Measurements from ENCODE around the gene ITFG1.

Gene ITFG1

DNA sequence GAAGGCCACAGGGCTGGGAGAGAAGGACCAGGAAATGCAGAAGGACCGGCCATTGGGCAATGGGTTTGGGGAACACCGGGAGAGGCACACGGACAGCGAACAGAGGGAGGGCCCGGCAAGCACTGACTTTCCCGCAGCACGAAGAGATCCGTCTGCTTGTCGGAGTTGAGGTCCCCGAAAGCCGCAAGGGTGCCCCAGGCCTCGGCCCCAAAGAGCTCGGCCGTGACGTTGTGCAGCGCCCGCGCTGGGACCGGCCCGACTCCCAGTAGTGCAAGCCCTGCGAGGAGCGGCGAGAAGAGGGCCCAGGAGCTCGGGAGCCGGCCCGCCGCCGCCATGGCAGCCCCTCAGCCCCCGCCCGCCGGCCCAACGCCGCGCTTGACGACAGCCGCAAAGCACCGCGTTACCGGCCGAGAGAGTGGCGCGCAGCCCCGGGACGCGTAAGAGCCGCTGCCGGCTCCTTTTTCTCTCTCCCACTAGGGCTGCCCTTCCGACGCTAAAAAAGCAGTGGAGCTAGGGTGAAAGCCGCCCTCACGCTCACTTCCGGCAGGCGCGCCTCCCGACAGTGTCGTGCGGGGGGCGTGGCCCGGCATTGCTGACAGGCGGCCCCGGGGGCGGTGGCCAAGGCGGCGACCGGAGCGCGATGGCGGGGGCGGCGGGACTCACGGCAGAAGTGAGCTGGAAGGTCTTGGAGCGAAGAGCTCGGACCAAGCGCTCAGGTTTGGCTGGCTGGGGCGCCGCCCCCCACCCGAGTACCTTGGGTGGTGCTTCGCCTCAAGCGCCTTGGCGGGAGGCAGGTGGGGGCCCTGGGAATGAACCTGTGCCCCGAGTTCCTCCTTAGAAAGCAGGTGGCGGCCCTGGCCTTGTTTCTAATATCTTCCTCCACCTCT is at the start of gene ITFG1, which contains the start of gene PHKB:
Gene ITFG1 (minus strand): TSS at position 353 of the 887 bp plus-strand sequence. CDS start 18 bp downstream, at position 335.
Gene PHKB (plus strand): TSS at position 621 of the 887 bp plus-strand sequence. CDS start 20 bp downstream, at position 641.
- TF ChIP-seq, protein P1, sequence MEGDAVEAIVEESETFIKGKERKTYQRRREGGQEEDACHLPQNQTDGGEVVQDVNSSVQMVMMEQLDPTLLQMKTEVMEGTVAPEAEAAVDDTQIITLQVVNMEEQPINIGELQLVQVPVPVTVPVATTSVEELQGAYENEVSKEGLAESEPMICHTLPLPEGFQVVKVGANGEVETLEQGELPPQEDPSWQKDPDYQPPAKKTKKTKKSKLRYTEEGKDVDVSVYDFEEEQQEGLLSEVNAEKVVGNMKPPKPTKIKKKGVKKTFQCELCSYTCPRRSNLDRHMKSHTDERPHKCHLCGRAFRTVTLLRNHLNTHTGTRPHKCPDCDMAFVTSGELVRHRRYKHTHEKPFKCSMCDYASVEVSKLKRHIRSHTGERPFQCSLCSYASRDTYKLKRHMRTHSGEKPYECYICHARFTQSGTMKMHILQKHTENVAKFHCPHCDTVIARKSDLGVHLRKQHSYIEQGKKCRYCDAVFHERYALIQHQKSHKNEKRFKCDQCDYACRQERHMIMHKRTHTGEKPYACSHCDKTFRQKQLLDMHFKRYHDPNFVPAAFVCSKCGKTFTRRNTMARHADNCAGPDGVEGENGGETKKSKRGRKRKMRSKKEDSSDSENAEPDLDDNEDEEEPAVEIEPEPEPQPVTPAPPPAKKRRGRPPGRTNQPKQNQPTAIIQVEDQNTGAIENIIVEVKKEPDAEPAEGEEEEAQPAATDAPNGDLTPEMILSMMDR (IDR thresholded peaks at IDR 0.05; ENCODE audit: control extremely low read depth, extremely low read depth, low read depth, missing control alignments): no peak
- CTCF ChIA-PET: interaction anchor here (1.0 to 2.7 kb wide), 12 partner anchors 8 to 704 kb away, joined by 3 to 7 read pairs (median 4); partner anchors contain the start of gene NETO2
- peak; percentile 93 for DNase-seq (ENCODE audit: extremely low spot score)
- POLR2A ChIA-PET: interaction anchor here (0.7 to 1.4 kb wide), 3 partner anchors 10 to 21 kb away, joined by 3 to 5 read pairs (median 4); no protein-coding TSS in a partner anchor

- TF ChIP-seq, protein P1 (IDR thresholded peaks at IDR 0.05; ENCODE audit: control extremely low read depth, extremely low read depth, low read depth, missing control alignments): no peak
- CTCF ChIA-PET: interaction anchor here (1.0 to 1.3 kb wide), 3 partner anchors 8 to 40 kb away, joined by 3 to 4 read pairs (median 4); no protein-coding TSS in a partner anchor
- DNase-seq (ENCODE audit: extremely low spot score): no peak
- POLR2A ChIA-PET: no interaction called here
Observed at GRCh38 chr16:47507701-47508100, 46.8 kb upstream of the ITFG1 start.

DNA sequence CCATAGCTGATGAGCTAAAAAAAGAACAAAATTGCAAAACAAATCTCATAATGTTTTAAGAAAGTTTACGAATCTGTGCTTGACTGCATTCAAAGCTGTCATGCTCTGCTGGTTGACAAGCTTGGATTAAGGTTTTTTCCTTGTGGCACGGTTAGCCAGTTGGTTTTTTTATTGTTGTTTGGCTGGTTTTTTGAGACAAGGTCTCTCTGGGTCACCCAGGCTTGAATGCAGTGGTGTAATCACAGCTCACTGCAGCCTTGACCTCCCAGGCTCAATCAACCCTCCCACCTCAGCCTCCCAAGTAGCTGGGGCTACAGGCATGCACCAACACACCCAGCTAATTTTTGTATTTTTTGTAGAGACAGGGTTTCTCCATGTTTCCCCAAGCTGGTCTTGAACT is 45.9 kb upstream of the ITFG1 start:
- ChIA-PET CTCF (interaction anchor here (1.0 to 2.1 kb wide), 6 partner anchors 8 to 41 kb away, joined by 3 to 8 read pairs (median 4); no protein-coding TSS in a partner anchor), POLR2A (no interaction called here)
- TF ChIP-seq, protein P1 (IDR thresholded peaks at IDR 0.05; ENCODE audit: control extremely low read depth, extremely low read depth, low read depth, missing control alignments): no peak
- no peak for DNase-seq (ENCODE audit: extremely low spot score)

DNA sequence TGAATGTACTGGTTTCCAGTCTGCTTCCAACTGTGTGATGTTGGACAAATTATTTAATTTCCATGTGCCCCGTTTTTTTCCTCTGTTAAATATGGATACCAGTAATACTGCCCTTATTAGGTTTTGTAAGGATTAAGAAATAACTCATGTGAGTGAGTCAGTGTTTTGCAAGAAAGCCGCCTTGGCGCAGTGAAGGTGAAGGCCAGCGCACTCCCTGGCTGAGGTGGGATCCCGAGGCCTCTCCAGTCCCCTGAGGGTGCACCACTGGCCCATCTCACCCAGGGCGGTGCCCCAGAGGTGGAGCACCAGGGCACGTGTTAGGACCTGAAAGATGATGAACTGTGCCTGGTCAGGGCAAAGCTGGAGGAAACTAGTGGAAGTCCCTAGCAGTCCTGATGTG is 43.7 kb upstream of the ITFG1 start:
- CTCF ChIA-PET: no interaction called here
- TF ChIP-seq, protein P1 (IDR thresholded peaks at IDR 0.05; ENCODE audit: control extremely low read depth, extremely low read depth, low read depth, missing control alignments): no peak
- POLR2A ChIA-PET: no interaction called here

GRCh38 chr16:47503936-47504335 is 43.1 kb upstream of the ITFG1 start:
- TF ChIP-seq, protein P1 (IDR thresholded peaks at IDR 0.05; ENCODE audit: control extremely low read depth, extremely low read depth, low read depth, missing control alignments): no peak
- DNase-seq (ENCODE audit: extremely low spot score): no peak
- ChIA-PET POLR2A (no interaction called here), CTCF (no interaction called here)

More for the DNA sequence above, 43.7 kb upstream of the ITFG1 start:
- DNase-seq (ENCODE audit: extremely low spot score): no peak

- DNase-seq (ENCODE audit: extremely low spot score): no peak
- TF ChIP-seq, protein P1 (IDR thresholded peaks at IDR 0.05; ENCODE audit: control extremely low read depth, extremely low read depth, low read depth, missing control alignments): no peak
- POLR2A ChIA-PET: no interaction called here
- CTCF ChIA-PET: no interaction called here
Observed at GRCh38 chr16:47499700-47500264, 38.9 kb upstream of the ITFG1 start.
